H1 (cell line): ENCODE results near the gene GALNTL6. TPM values are rescaled to one million over a fixed set of nuclear protein-coding genes. Genes with fewer than 3 reads are reported as not detected.

ENCODE experiments used
- CTCF ChIA-PET: fragments of 300-600 bp; sonication (Branson Sonifier 250); formaldehyde crosslinking; loops from one replicate; lab custom pipeline; 2021; ENCODE audit not compliant: partially characterized antibody; lab: Charles Lee
- POLR2A ChIA-PET: fragments of 300-600 bp; sonication (Branson Sonifier 250); formaldehyde crosslinking; loops from one replicate; lab custom pipeline; 2021; ENCODE audit warnings: inconsistent platforms; ENCODE audit not compliant: partially characterized antibody; lab: Charles Lee
- DNase-seq, 2 experiments: peaks; one replicate each; pipeline versions ENCODE4 v3.0.0 to v3.0.0-alpha.2; 2010 to 2022; ENCODE audit warnings: low spot score in 2 of 2, low read depth in 1 of 2, mixed read lengths in 1 of 2
- FAIRE-seq: peaks from 2 replicates; lab custom pipeline; 2011; peaks lifted over from hg19 to GRCh38; lab: Jason Lieb, UNC
- H2AFZ ChIP-seq: 2 replicates; pipeline ENCODE4 v1.8.1; 2012; ENCODE audit warnings: low read length, inconsistent platforms
- H2AK5ac ChIP-seq: 2 replicates; pipeline ENCODE4 v1.6.1; 2013; ENCODE audit warnings: low read depth, low read length
- H2BK120ac ChIP-seq: replicated peaks from 2 replicates; pipeline ENCODE3; 2013; ENCODE audit warnings: low read depth, low read length, inconsistent platforms
- H2BK12ac ChIP-seq: 2 replicates; pipeline ENCODE4 v1.6.1; 2013; ENCODE audit warnings: low read depth, low read length
- H2BK15ac ChIP-seq: 2 replicates; pipeline ENCODE4 v1.6.1; 2013; ENCODE audit warnings: low read length
- H2BK20ac ChIP-seq: 2 replicates; pipeline ENCODE4 v1.6.1; 2013; ENCODE audit warnings: low read length
- H2BK5ac ChIP-seq: 2 replicates; pipeline ENCODE4 v1.6.1; 2013; ENCODE audit warnings: low read depth, low read length
- H3K14ac ChIP-seq: 2 replicates; pipeline ENCODE4 v1.6.1; 2013; ENCODE audit warnings: inconsistent platforms; ENCODE audit not compliant: insufficient read length
- H3K18ac ChIP-seq: 2 replicates; pipeline ENCODE4 v1.6.1; 2013; ENCODE audit warnings: low read length; ENCODE audit errors: extremely low read depth
- H3K23ac ChIP-seq: 2 replicates; pipeline ENCODE4 v1.6.1; 2013; ENCODE audit warnings: inconsistent platforms; ENCODE audit not compliant: insufficient read length
- H3K23me2 ChIP-seq: 2 replicates; pipeline ENCODE4 v1.6.1; 2013; ENCODE audit warnings: low read depth, low read length
- H3K27ac ChIP-seq: 2 replicates; pipeline ENCODE4 v1.6.1; 2011; ENCODE audit warnings: low read depth, low read length, inconsistent platforms
- H3K27me3 ChIP-seq, 4 experiments: replicated peaks in 1 of 4; 1 replicate in 1 of 4; 2 replicates in 3 of 4; pipeline versions ENCODE4 v1.6.1 to v1.8.1; 2011 to 2013; ENCODE audit warnings: low read length in 3 of 4, mild to moderate bottlenecking in 3 of 4, inconsistent platforms in 2 of 4, mixed read lengths in 2 of 4, moderate library complexity in 1 of 4; ENCODE audit not compliant: control insufficient read depth in 3 of 4, insufficient read depth in 3 of 4; ENCODE audit errors: extremely low read depth in 1 of 4
- H3K36me3 ChIP-seq, 4 experiments: 2 replicates each; pipeline versions ENCODE4 v1.6.1 to v1.8.1; 2011 to 2013; ENCODE audit warnings: mild to moderate bottlenecking in 4 of 4, low read length in 3 of 4, moderate library complexity in 2 of 4, control low read depth in 1 of 4, inconsistent platforms in 1 of 4; ENCODE audit not compliant: insufficient read depth in 4 of 4, control insufficient read depth in 2 of 4
- H3K4ac ChIP-seq: replicated peaks from 2 replicates; pipeline ENCODE3; 2013; ENCODE audit warnings: low read length, low read depth, mixed read lengths, inconsistent platforms; ENCODE audit not compliant: insufficient read length
- H3K4me1 ChIP-seq, 4 experiments: replicated peaks in 1 of 4; 1 replicate in 1 of 4; 2 replicates in 3 of 4; pipeline versions ENCODE4 v1.6.1 to v1.8.1; 2011 to 2013; ENCODE audit warnings: low read length in 3 of 4, inconsistent platforms in 2 of 4, mixed read lengths in 1 of 4; ENCODE audit not compliant: insufficient read depth in 4 of 4, control insufficient read depth in 3 of 4
- H3K4me2 ChIP-seq, 2 experiments: 2 replicates each; pipeline versions ENCODE4 v1.6.1 to v1.8.1; 2011 to 2013; ENCODE audit warnings: low read depth in 2 of 2, low read length in 2 of 2, control low read depth in 1 of 2, inconsistent platforms in 1 of 2, mild to moderate bottlenecking in 1 of 2; ENCODE audit not compliant: insufficient read depth in 1 of 2
- H3K4me3 ChIP-seq, 4 experiments: fragments of 200-600, 300-600 bp in 1 of 4; sonication (generic), shearing (Covaris generic), sonication (Bioruptor Twin) in 1 of 4; 2 replicates each; pipeline versions ENCODE4 v1.5.1 to v1.8.1; 2011 to 2016; ENCODE audit warnings: low read length in 4 of 4, low read depth in 3 of 4, control low read depth in 2 of 4, inconsistent platforms in 2 of 4, mild to moderate bottlenecking in 2 of 4, mixed read lengths in 1 of 4, moderate library complexity in 1 of 4; ENCODE audit not compliant: insufficient read depth in 2 of 4; ENCODE audit errors: extremely low read depth in 1 of 4
- H3K56ac ChIP-seq: replicated peaks from 2 replicates; pipeline ENCODE3; 2013; ENCODE audit warnings: low read depth, mild to moderate bottlenecking, mixed read lengths, low read length, inconsistent platforms; ENCODE audit not compliant: insufficient read length
- H3K79me1 ChIP-seq: 2 replicates; pipeline ENCODE4 v1.6.1; 2013; ENCODE audit warnings: low read depth, low read length, control low read depth
- H3K79me2 ChIP-seq, 2 experiments: 2 replicates each; pipeline versions ENCODE4 v1.6.1 to v1.8.1; 2012 to 2013; ENCODE audit warnings: low read length in 2 of 2, mild to moderate bottlenecking in 2 of 2, inconsistent platforms in 1 of 2; ENCODE audit not compliant: insufficient read depth in 2 of 2, control insufficient read depth in 1 of 2
- H3K9ac ChIP-seq, 4 experiments: replicated peaks in 1 of 4; 1 replicate in 1 of 4; 2 replicates in 3 of 4; pipeline versions ENCODE4 v1.6.1 to v1.8.1; 2011 to 2013; ENCODE audit warnings: low read depth in 3 of 4, low read length in 3 of 4, control low read depth in 2 of 4, mild to moderate bottlenecking in 2 of 4, moderate library complexity in 2 of 4, inconsistent platforms in 1 of 4; ENCODE audit errors: extremely low read depth in 1 of 4
- H3K9me3 ChIP-seq, 2 experiments: 2 replicates each; pipeline versions ENCODE4 v1.6.1 to v1.8.1; 2012 to 2013; ENCODE audit warnings: mild to moderate bottlenecking in 2 of 2, moderate library complexity in 2 of 2, control low read depth in 1 of 2, inconsistent platforms in 1 of 2, low read depth in 1 of 2, low read length in 1 of 2, mixed read lengths in 1 of 2; ENCODE audit not compliant: insufficient read depth in 2 of 2
- H4K20me1 ChIP-seq, 2 experiments: replicated peaks in 1 of 2; 2 replicates each; pipeline versions ENCODE3 to v1.8.1; 2011 to 2013; ENCODE audit warnings: inconsistent platforms in 2 of 2, low read length in 2 of 2, mild to moderate bottlenecking in 1 of 2; ENCODE audit not compliant: insufficient read depth in 2 of 2, control insufficient read depth in 1 of 2
- H4K5ac ChIP-seq: 2 replicates; pipeline ENCODE4 v1.6.1; 2013; ENCODE audit warnings: low read length, low read depth, mixed read lengths, inconsistent platforms; ENCODE audit not compliant: insufficient read length
- H4K8ac ChIP-seq: 2 replicates; pipeline ENCODE4 v1.8.0; 2013; ENCODE audit warnings: mild to moderate bottlenecking, moderate library complexity, low read length, inconsistent platforms; ENCODE audit not compliant: insufficient read depth; ENCODE audit errors: extremely low read depth
- H4K91ac ChIP-seq: replicated peaks from 2 replicates; pipeline ENCODE3; 2013; ENCODE audit warnings: low read length, mixed read lengths, inconsistent platforms; ENCODE audit not compliant: insufficient read length
- ASH2L ChIP-seq: fragments of 200-600, 300-600 bp; sonication (generic); IDR thresholded peaks from one replicate; pipeline ENCODE4 v1.7.1; 2017; ENCODE audit warnings: low read length
- CEBPB ChIP-seq: IDR thresholded peaks from 2 replicates; pipeline ENCODE4 v1.6.1; 2012; ENCODE audit warnings: low read depth, low read length
- EP300 ChIP-seq, 2 experiments: IDR thresholded peaks; 1 replicate in 1 of 2; 2 replicates in 1 of 2; pipeline ENCODE4 v1.6.1; 2011 to 2012; ENCODE audit warnings: low read depth in 2 of 2, low read length in 2 of 2, mild to moderate bottlenecking in 2 of 2, borderline replicate concordance in 1 of 2, inconsistent platforms in 1 of 2, moderate library complexity in 1 of 2
- GABPA ChIP-seq: IDR thresholded peaks from 2 replicates; pipeline ENCODE4 v1.6.1; 2011; ENCODE audit warnings: mild to moderate bottlenecking, low read length, moderate library complexity, borderline replicate concordance; ENCODE audit not compliant: insufficient read depth
- JUND ChIP-seq: IDR thresholded peaks from 2 replicates; pipeline ENCODE4 v1.6.1; 2011; ENCODE audit warnings: mild to moderate bottlenecking, improper control_type of control experiment, low read length
- KDM5A ChIP-seq: fragments of 200-600 bp; IDR thresholded peaks from 2 replicates; pipeline ENCODE4 v1.7.1; 2012; ENCODE audit warnings: mild to moderate bottlenecking, low read length, inconsistent platforms, mixed read lengths
- NANOG ChIP-seq: IDR thresholded peaks from 2 replicates; pipeline ENCODE4 v1.6.1; 2011; ENCODE audit warnings: low read length, low read depth, mild to moderate bottlenecking, inconsistent platforms; ENCODE audit not compliant: insufficient read depth, poor library complexity, severe bottlenecking
- NRF1 ChIP-seq: IDR thresholded peaks from 2 replicates; pipeline ENCODE4 v1.6.1; 2011; ENCODE audit warnings: mild to moderate bottlenecking, low read depth, low read length, improper control_type of control experiment
- POLR2AphosphoS5 ChIP-seq: IDR thresholded peaks from 2 replicates; pipeline ENCODE4 v1.6.1; 2011; ENCODE audit warnings: low read depth, low read length
- RBBP5 ChIP-seq: IDR thresholded peaks from 2 replicates; pipeline ENCODE4 v1.7.1; 2012; ENCODE audit warnings: low read depth, mild to moderate bottlenecking, inconsistent platforms, low read length, moderate library complexity, borderline replicate concordance
- SP4 ChIP-seq: IDR thresholded peaks from 2 replicates; pipeline ENCODE4 v1.6.1; 2012; ENCODE audit warnings: low read length, inconsistent platforms
- SRF ChIP-seq: IDR thresholded peaks from 2 replicates; pipeline ENCODE4 v1.6.1; 2011; ENCODE audit warnings: mild to moderate bottlenecking, low read depth, low read length, moderate library complexity
- TAF7 ChIP-seq: optimal IDR thresholded peaks from 2 replicates; pipeline ENCODE3; 2011; ENCODE audit warnings: low read depth, mild to moderate bottlenecking, inconsistent platforms, low read length, moderate library complexity, borderline replicate concordance
- WGBS, 2 experiments: shearing (Covaris generic) in 1 of 2; methylation state at CpG; one replicate each; pipeline versions ENCODE4 v1.1.6 to v1.1.7; 2013 to 2015; ENCODE audit warnings: low lambda C conversion rate in 2 of 2, mixed read lengths in 2 of 2, inconsistent platforms in 1 of 2, low coverage in 1 of 2, missing lambda C conversion rate in 1 of 2; ENCODE audit not compliant: insufficient replicate concordance in 2 of 2, insufficient coverage in 1 of 2, insufficient read length in 1 of 2; ENCODE audit errors: extremely low coverage in 1 of 2, missing lambda C conversion rate in 1 of 2; 5-methylcytosine and 5-hydroxymethylcytosine counted together
- polyA plus RNA-seq, 7 experiments: library from polyadenylated mRNA; depleted of rRNA in 3 of 7; stranded (reverse) in 5 of 7; unstranded in 2 of 7; fragments of >200 nt in 5 of 7; fragments of 200-250 nt in 2 of 7; gene quantifications; 1 replicate in 5 of 7; 2 replicates in 1 of 7; 4 replicates in 1 of 7; pipeline versions ENCODE4 v1.2.1 to v1.2.3, GENCODE V29; 2011 to 2013; ENCODE audit warnings: missing spikeins in 2 of 7, mixed read lengths in 2 of 7
- total RNA-seq: library from RNA; stranded (reverse); fragmentation: NEBNext Ultra II Directional; extraction: Animal tissue kit (Norgen Biotek cat#: 25700); gene quantifications from 2 replicates; pipeline ENCODE4 v1.2.1, GENCODE V29; 2021
- TF ChIP-seq, protein P1 (sequence below): IDR thresholded peaks from 2 replicates; pipeline ENCODE4 v1.6.1; 2012; ENCODE audit warnings: inconsistent platforms

GALNTL6 gene
- total and polyA plus RNA-seq, 2 of the 8 experiments (the other 6 are each of a cell fraction or from before 2014, with no cell fraction given): 0.03 to 0.32 TPM

DNA sequence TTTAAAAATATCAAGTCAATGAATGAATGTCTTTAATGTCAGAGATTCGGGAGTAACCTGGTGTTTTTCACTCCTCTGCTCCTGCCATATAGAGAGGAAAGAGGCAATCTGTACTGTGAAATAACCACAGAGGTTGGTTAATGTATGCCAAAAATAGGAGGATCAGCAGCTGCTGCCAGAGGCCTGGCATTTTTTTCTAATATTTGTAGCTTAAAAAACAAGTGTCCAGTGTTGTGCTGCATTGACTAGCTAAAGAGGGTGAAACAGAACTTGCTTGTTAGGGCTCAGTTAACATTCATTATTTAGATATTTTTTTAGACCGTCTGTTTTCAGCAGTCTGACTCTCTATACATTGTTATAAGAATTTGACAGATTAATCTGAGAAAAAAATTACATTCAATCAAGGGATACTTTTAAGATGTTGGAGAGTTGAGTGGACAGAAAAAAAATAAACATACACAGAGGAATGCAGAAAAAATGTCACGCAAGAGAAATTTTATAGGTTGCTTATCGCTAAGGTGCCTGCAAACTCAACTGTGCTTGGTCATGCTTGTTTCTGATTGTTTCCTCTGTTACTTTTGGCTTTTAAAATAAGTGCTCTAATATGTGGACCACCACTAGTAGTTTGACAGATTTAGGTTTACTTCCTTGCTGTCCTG is 963.1 kb downstream of the GALNTL6 start:
- H3K9ac ChIP-seq: no peak overlapping the region
- no peak overlapping the region for H3K27ac ChIP-seq
- H2BK120ac ChIP-seq: no peak overlapping the region
- no peak overlapping the region for H2BK5ac ChIP-seq
- H4K5ac ChIP-seq: no peak overlapping the region
- H3K36me3 ChIP-seq: no peaks in the 10 kb centered on the region
- H3K4me2 ChIP-seq: no peak overlapping the region
- H3K14ac ChIP-seq: no peak overlapping the region
- no peak overlapping the region for H2AFZ ChIP-seq
- H2BK12ac ChIP-seq: no peak overlapping the region
- H3K79me1 ChIP-seq: no peaks in the 10 kb centered on the region
- H3K23me2 ChIP-seq: no peaks in the 10 kb centered on the region
- H3K4me3 ChIP-seq: no peak overlapping the region
- no peak for FAIRE-seq
- WGBS, 2 experiments: 85% methylated on average over 4 of the region's 4 CpGs; no CpG with 5 or more reads in 1 of the 2 experiments
- H2AK5ac ChIP-seq: no peak overlapping the region
- no peak for DNase-seq
- no peaks in the 10 kb centered on the region for H3K9me3 ChIP-seq
- H3K23ac ChIP-seq: no peak overlapping the region
- no peak overlapping the region for H4K8ac ChIP-seq
- H3K4me1 ChIP-seq: no peaks in the 10 kb centered on the region
- H3K18ac ChIP-seq: no peak overlapping the region
- no peak overlapping the region for H3K4ac ChIP-seq
- no peaks in the 10 kb centered on the region for H3K79me2 ChIP-seq
- H3K56ac ChIP-seq: no peak overlapping the region
- no peaks in the 10 kb centered on the region for H4K20me1 ChIP-seq
- POLR2A ChIA-PET: no interaction called here
- H2BK20ac ChIP-seq: no peak overlapping the region
- no peak overlapping the region for H4K91ac ChIP-seq
- H2BK15ac ChIP-seq: no peak overlapping the region
- H3K27me3 ChIP-seq: no peaks in the 10 kb centered on the region
- CTCF ChIA-PET: no interaction called here
- TF ChIP-seq, protein P1, sequence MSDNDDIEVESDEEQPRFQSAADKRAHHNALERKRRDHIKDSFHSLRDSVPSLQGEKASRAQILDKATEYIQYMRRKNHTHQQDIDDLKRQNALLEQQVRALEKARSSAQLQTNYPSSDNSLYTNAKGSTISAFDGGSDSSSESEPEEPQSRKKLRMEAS: no peak
- TF ChIP-seq EP300 (IDR thresholded peaks at IDR 0.05; ENCODE audit: borderline replicate concordance in 1 of 2, low read depth in 2 of 2, low read length in 2 of 2) (no peak), CEBPB (no peak), TAF7 (no peak), POLR2AphosphoS5 (no peak), ASH2L (no peak), NANOG (no peak), RBBP5 (no peak), KDM5A (no peak), JUND (no peak), GABPA (no peak), SRF (no peak), SP4 (no peak), NRF1 (no peak)
